ENCODE measurements around the gene CPED1.

GRCh38 chr7:121157885-121158590 is 169.5 kb downstream of the CPED1 start:
- TF ChIP-seq CTCF (IDR thresholded peaks at IDR 0.05) (no peak), EZH2phosphoT487 (IDR thresholded peaks at IDR 0.05) (no peak), EZH2 (IDR thresholded peaks at IDR 0.05) (no peak)
